GM12865 (cell line): ENCODE measurements around the gene DUOXA2.

Experiments
- DNase-seq: peaks from one replicate; pipeline ENCODE4 v3.0.0; 2010; ENCODE audit warnings: low read depth
- H3K4me3 ChIP-seq: 2 replicates; pipeline ENCODE4 v1.5.1; 2011; ENCODE audit warnings: mild to moderate bottlenecking, low read depth, low read length, control low read depth
- TF ChIP-seq, protein P1 (sequence below): IDR thresholded peaks from 2 replicates; pipeline ENCODE4 v1.5.1; 2011; ENCODE audit warnings: low read length, control low read depth, low read depth, inconsistent platforms; ENCODE audit not compliant: insufficient read depth; ENCODE audit errors: missing control alignments

The DUOXA2 gene

GRCh38 chr15:45121020-45121419, 6.9 kb downstream of the DUOXA2 start:
- TF ChIP-seq, protein P1, sequence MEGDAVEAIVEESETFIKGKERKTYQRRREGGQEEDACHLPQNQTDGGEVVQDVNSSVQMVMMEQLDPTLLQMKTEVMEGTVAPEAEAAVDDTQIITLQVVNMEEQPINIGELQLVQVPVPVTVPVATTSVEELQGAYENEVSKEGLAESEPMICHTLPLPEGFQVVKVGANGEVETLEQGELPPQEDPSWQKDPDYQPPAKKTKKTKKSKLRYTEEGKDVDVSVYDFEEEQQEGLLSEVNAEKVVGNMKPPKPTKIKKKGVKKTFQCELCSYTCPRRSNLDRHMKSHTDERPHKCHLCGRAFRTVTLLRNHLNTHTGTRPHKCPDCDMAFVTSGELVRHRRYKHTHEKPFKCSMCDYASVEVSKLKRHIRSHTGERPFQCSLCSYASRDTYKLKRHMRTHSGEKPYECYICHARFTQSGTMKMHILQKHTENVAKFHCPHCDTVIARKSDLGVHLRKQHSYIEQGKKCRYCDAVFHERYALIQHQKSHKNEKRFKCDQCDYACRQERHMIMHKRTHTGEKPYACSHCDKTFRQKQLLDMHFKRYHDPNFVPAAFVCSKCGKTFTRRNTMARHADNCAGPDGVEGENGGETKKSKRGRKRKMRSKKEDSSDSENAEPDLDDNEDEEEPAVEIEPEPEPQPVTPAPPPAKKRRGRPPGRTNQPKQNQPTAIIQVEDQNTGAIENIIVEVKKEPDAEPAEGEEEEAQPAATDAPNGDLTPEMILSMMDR: no peak
- DNase-seq: peak; percentile 64
- no peak overlapping the region for H3K4me3 ChIP-seq

- no peak overlapping the region for H3K4me3 ChIP-seq
- DNase-seq: no peak
- TF ChIP-seq, protein P1: no peak
Measured at GRCh38 chr15:45121706-45122417, 7.7 kb downstream of the DUOXA2 start.

DNA sequence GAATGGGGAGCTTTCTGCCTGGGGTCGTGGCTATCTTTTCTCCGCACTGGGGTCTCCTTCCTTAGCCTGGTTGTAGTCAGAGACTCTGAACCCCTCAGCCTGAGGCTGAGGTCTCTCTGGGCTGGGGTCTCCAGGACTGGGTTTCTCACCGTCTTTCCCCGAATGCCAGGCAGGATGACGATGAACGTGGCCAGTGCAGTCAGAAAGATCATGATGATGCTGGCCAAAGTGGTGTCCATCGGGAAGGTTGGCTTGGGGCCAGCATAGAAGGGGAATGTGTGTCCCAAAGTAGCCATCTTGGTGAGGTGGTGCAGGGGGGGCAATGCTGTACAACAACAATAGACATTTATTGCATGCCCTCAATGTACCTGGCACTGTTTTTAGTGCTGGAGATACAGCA, 8.6 kb downstream of the DUOXA2 start:
- DNase-seq: no peak

DNA sequence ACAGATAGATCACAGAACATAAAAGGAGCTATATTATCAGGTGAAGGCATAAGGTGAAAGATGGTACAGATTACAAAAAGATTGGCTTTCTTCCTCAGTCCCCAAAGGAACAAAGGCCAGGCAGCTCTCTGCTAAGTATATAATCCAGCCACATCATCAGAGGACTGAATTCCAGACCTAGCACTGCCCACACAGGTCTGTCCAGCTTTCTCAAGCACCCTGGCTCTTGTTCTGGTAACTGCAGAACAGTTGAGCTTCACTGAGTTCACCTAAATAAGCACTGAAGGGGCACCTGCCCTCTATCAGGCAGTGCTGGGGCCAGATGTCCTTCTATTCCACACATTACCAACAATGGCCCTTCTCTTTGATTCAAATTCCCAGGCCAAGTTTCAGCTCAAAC, 9.3 kb downstream of the DUOXA2 start:
- H3K4me3 ChIP-seq: no peak overlapping the region
- TF ChIP-seq, protein P1: no peak
- DNase-seq: no peak

More for the DNA sequence above, 8.6 kb downstream of the DUOXA2 start:
- no peak overlapping the region for H3K4me3 ChIP-seq
- TF ChIP-seq, protein P1: no peak

DNA sequence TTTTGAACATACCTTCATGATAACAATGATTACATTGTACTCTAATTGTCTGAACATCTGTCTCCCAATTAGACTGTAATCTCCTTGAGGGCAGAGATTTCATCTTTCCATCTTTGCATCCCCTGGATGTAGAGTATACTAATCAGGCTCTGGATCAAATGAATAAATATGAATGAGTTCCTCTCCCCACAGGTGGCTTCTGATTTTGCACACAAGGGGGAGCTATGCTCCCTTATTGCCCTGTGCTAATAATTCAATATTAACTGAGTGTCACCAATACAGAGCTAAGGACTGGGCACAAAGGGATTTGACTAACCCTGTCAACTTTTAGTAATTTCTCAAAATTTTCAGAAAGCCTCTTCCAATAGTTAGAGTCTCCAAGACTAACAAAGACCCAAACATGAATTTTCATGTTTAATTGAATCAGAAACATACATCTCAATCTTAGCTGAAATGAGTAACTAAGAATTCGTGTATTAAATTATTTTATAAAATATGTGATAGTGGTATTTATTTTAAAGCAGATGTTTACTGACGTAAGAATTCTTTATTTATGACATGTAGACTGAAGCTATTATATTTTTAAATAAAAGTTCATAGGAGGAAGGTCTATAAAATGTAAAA, 12.5 kb downstream of the DUOXA2 start:
- peak; percentile 34 for DNase-seq
- TF ChIP-seq, protein P1: peak; percentile 56
- no peak overlapping the region for H3K4me3 ChIP-seq

DNA sequence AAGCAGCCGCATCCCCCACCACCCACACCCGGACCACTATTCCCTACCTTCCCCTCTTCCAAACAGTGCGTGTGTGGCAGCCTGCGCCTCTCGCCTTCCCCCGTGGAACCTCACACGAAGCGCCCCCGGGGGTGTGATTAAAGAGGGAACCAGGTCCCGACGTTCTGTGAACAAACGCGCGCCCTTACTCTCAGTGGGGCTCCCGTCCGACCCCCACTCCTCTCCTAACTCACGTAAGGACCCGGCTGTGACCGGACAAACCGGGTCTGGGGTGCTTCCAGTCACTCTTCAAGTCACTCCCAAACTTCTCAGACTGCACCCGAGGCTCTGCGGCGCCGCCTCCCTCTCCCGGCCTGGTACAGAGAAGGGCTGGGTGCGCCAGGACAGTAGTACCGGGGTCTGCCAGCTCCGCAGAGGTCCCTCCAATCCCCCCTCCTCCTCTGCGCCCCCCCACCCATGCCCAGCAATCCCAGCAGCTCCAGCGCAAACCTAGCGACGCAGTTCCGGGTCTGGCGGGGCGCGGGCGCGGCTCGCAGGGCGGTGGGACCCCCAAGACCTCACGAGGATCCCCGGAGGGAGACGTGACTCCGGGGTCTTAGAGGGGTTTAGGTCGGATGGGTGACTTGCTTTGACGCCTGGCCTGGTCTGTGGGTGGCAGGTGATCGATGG, 15.0 kb downstream of the DUOXA2 start:
- H3K4me3 ChIP-seq: no peak overlapping the region
- no peak for DNase-seq
- TF ChIP-seq, protein P1: no peak
